ENCODE data around the gene SPATA46. TPM values are rescaled to one million over a fixed set of nuclear protein-coding genes. Genes with fewer than 3 reads are reported as not detected.

SPATA46 gene, protein sequence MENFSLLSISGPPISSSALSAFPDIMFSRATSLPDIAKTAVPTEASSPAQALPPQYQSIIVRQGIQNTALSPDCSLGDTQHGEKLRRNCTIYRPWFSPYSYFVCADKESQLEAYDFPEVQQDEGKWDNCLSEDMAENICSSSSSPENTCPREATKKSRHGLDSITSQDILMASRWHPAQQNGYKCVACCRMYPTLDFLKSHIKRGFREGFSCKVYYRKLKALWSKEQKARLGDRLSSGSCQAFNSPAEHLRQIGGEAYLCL
- total RNA-seq = not detected in 2 replicates

DNA sequence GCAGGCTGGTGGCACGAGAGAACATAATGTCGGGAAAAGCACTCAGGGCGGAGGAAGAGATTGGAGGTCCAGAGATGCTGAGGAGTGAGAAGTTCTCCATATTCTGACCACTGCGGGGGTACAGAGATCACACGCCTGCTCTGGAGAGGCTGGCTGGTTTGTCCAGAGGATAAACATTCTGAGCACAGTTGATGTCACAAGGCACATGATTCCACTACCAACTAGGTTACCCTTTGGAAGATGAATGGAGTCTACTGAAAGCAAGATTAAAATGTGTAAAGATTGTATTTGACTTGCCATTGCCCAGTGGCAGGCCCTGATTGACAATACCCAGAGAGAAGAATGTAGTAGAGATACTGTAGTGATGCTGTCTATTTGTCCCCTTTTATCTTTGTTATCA lies at the start of gene SPATA46:
Gene SPATA46, minus strand, starts transcription at position 164 of the 400 bp plus-strand sequence. Its CDS starts 64 bp downstream, at position 100.

DNA sequence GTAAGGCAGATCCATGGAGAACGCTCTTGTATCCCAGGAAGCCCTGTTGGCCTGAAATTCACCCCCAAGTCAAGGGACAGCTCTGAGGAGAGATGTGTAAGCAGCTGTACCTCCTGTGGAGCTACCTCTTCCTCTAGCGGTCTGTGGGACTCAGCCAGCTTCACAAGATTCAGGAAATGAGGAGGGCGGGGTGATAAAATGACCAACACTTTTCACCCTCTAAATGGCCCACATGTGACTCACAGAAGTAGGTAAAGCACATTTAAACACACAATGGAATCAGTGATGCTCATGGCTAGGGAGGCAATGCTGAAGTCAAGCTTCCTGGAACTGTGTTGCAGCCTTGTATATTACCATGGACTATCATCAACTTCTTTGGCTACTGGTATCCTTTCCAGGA lies 35.3 kb upstream of the SPATA46 start, which contains the start of gene SH2D1B:
Gene SH2D1B, minus strand, starts transcription at position 135 of the 400 bp plus-strand sequence. Its CDS starts 120 bp downstream, at position 15.

DNA sequence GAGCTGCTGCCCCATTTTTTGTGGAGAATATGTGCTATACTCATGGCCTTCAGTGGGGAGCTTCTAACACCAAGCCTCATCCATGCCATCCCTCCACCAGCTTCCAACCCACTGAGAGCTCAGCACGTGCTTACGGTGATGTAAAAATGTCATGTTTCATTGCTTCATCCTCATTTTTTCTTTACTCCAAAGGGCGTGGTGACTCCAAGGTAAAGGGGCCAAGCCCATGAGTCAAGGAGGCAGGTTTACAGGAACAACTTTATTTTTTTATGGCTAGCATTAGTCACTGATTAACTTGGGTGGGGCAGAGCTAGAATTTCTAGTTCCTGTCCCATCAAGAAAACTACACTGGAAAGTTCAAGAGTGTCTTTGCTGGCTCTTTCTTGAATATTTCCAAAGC lies 4.7 kb upstream of the SPATA46 start, which contains the start of gene C1orf226:
Gene C1orf226, plus strand, starts transcription at position 346 of the 400 bp plus-strand sequence. CDS start 174 bp downstream, outside the sequence.

Small RNAs within 50 kb of the gene (small RNA-seq; reads per million reads assigned to genes)
- gene MIR556 (0.42 reads per million), gene RNA5SP61 (not detected)

Other genes with a start within 250 kb of the SPATA46 start
- gene C1orf226, start 4.9 kb upstream of the SPATA46 start, total RNA-seq = 3.4 and 3.7 TPM in 2 replicates
- 0.07 TPM in 1 of 2 replicates, not detected in the other for gene SH2D1B, start 35.3 kb upstream of the SPATA46 start, total RNA-seq
- gene UHMK1, start 121.0 kb upstream of the SPATA46 start, total RNA-seq = 118 and 126 TPM in 2 replicates
- 185 and 237 TPM in 2 replicates for gene UAP1, start 184.9 kb upstream of the SPATA46 start, total RNA-seq